ENCODE data around the gene TEX48. TPM values are rescaled to one million over a fixed set of nuclear protein-coding genes. Genes with fewer than 3 reads are reported as not detected.

TEX48 gene
- total and polyA plus RNA-seq, 7 experiments from 2014 or later, result 0.85 TPM; not detected in 6

DNA sequence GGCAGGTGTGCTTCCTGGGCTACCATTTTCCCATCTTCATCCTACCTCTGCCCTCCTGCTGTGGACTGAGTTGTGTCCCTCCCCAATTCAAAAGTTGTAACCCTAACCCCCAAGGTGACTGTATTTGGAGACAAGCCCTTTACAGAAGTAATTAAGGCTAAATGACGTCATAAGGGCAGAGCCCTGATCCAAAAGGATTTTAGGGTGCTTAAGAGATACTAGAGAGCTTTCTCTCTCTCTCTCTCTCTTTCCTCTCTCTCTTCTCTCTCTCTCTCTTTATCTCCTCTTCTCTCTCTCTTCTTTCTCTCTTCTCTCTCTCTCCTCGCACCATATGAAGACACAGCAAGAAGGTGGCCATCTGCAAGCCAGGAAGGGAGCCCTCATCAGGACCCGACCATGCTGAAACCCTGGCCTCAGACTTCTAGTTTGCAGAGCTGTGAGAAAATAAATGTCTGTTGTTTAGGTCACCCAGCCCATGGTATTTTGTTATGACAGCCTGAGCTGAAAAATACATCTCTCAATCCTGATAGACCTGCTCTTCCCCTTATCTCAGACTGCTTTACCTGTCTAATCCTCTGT is 36.0 kb upstream of the TEX48 start:
- no peaks in the 10 kb centered on the region for H3K36me3 ChIP-seq (ENCODE audit: control insufficient read depth in 2 of 3, insufficient read depth in 3 of 3, low read length in 3 of 3)
- POLR2A ChIA-PET, result no interaction called here
- no peaks in the 10 kb centered on the region for H3K27me3 Mint-ChIP-seq
- no peaks in the 10 kb centered on the region for H3K9me3 ChIP-seq (ENCODE audit: control insufficient read depth in 2 of 3, low read length in 3 of 3)
- peaks cover 14 to 34% of the 10 kb centered on the region in 2 donors for H3K4me1 ChIP-seq (ENCODE audit: control insufficient read depth in 2 of 2, insufficient read depth in 2 of 2, low read length in 2 of 2)
- peak overlapping the region in 5 of 9 donors; percentile 1 to 97 (median 81) for H3K27ac Mint-ChIP-seq
- no peak for DNase-seq
- H3K4me1 Mint-ChIP-seq, result peaks cover 10 to 81% (median 20%) of the 10 kb centered on the region in 7 donors
- peaks cover 0 to 23% (median 0%) of the 10 kb centered on the region in 11 donors for H3K9me3 Mint-ChIP-seq
- H3K4me3 ChIP-seq (ENCODE audit: low read length), result no peak overlapping the region
- intact Hi-C loops (cut with micrococcal nuclease), result loop anchor here (1.0 kb wide), 3 partner anchors 8 to 36 kb away; partner anchors contain the start of gene TEX48 (in 1 of the 2)
- H3K27ac ChIP-seq (ENCODE audit: low read depth, low read length), result no peak overlapping the region
- H3K4me3 Mint-ChIP-seq, result peak overlapping the region in 3 of 10 donors; percentile 1 to 75 (median 59)
- no peaks in the 10 kb centered on the region for H3K27me3 ChIP-seq (ENCODE audit: control insufficient read depth in 2 of 2, insufficient read depth in 2 of 2, low read length in 2 of 2)
- ATAC-seq, result no peak
- peaks cover 0 to 65% (median 0%) of the 10 kb centered on the region in 5 donors for H3K36me3 Mint-ChIP-seq
- CTCF ChIA-PET, result no interaction called here

DNA sequence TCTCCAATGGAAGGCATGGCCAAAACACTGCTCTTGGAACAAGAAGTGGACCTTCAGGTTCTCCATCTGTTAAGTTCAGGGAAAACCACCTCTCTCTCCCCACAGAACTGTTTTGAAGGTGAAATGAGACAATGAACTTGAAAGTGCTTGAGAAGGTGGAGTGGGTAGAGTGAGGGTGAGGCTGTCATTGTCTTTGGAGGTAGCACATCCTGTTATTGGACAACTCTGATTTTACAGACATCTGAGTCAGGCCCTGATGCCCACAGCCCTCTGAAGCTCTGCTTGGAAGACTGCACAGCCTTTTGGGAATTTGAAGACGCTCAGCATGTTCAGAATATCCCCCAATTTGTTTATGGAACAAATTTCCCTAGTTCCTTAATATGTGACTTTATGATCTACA is 27.6 kb upstream of the TEX48 start:
- peaks cover 0 to 2% (median 0%) of the 10 kb centered on the region in 5 donors for H3K27me3 Mint-ChIP-seq
- H3K4me3 Mint-ChIP-seq, result peak overlapping the region in 1 of 10 donors; percentile 47
- peaks cover 0 to 65% (median 4%) of the 10 kb centered on the region in 7 donors for H3K4me1 Mint-ChIP-seq
- Histone ChIP-seq H3K4me1 (ENCODE audit: control insufficient read depth in 2 of 2, insufficient read depth in 2 of 2, low read length in 2 of 2) (peaks cover 0 to 4% of the 10 kb centered on the region in 2 donors), H3K9me3 (ENCODE audit: control insufficient read depth in 2 of 3, low read length in 3 of 3) (no peaks in the 10 kb centered on the region), H3K27me3 (ENCODE audit: control insufficient read depth in 2 of 2, insufficient read depth in 2 of 2, low read length in 2 of 2) (no peaks in the 10 kb centered on the region), H3K27ac (ENCODE audit: low read depth, low read length) (no peak overlapping the region), H3K4me3 (ENCODE audit: low read length) (no peak overlapping the region), H3K36me3 (ENCODE audit: control insufficient read depth in 2 of 3, insufficient read depth in 3 of 3, low read length in 3 of 3) (no peaks in the 10 kb centered on the region)
- POLR2A ChIA-PET, result no interaction called here
- no peak for ATAC-seq
- H3K36me3 Mint-ChIP-seq, result peaks cover 0 to 43% (median 0%) of the 10 kb centered on the region in 5 donors
- intact Hi-C loops (cut with micrococcal nuclease), result loop anchor here in 1 of 2 donors (1.0 kb wide), 1 partner anchor 9 kb away; no protein-coding TSS in a partner anchor
- DNase-seq, result no peak
- H3K27ac Mint-ChIP-seq, result peak overlapping the region in 1 of 9 donors; percentile 67
- CTCF ChIA-PET, result no interaction called here
- H3K9me3 Mint-ChIP-seq, result peaks cover 0 to 16% (median 0%) of the 10 kb centered on the region in 11 donors

DNA sequence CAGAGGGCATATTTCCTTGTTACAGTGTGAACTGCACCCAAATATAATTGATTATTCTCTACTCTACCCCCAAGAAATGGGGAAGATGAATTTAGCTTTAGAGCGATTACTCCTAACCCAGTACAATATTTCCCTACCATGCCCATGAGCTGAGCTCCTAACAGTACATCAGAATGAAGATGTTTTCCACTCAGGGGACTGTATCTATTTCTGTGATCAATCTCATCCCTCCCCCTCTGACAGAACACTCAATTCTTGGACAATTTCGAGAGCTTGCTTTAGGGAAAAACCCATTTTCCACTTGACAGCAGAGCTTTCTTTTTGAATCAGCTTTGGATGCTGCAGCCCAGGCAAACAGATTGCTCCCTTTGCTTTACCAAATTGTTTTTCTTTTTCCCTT is 24.7 kb upstream of the TEX48 start:
- intact Hi-C loops (cut with micrococcal nuclease), result loop anchor here in 1 of 2 donors (1.0 kb wide), 1 partner anchor 9 kb away; no protein-coding TSS in a partner anchor
- Mint-ChIP-seq H3K36me3 (peaks cover 0 to 44% (median 0%) of the 10 kb centered on the region in 5 donors), H3K4me1 (peaks cover 0 to 62% (median 4%) of the 10 kb centered on the region in 7 donors), H3K27ac (peak overlapping the region in 1 of 9 donors; percentile 74), H3K27me3 (peaks cover 0 to 2% (median 0%) of the 10 kb centered on the region in 5 donors), H3K9me3 (peaks cover 0 to 13% (median 0%) of the 10 kb centered on the region in 11 donors), H3K4me3 (peak overlapping the region in 1 of 10 donors; percentile 26)
- ChIA-PET CTCF (interaction anchor here (0.8 to 1.2 kb wide), 3 partner anchors 10 to 53 kb away, joined by 3 read pairs; no protein-coding TSS in a partner anchor), POLR2A (interaction anchor here (1.5 kb wide), 1 partner anchor 9 kb away, joined by 4 read pairs; no protein-coding TSS in a partner anchor)
- Histone ChIP-seq H3K4me3 (ENCODE audit: low read length) (no peak overlapping the region), H3K27me3 (ENCODE audit: control insufficient read depth in 2 of 2, insufficient read depth in 2 of 2, low read length in 2 of 2) (no peaks in the 10 kb centered on the region), H3K36me3 (ENCODE audit: control insufficient read depth in 2 of 3, insufficient read depth in 3 of 3, low read length in 3 of 3) (no peaks in the 10 kb centered on the region), H3K27ac (ENCODE audit: low read depth, low read length) (no peak overlapping the region), H3K9me3 (ENCODE audit: control insufficient read depth in 2 of 3, low read length in 3 of 3) (no peaks in the 10 kb centered on the region), H3K4me1 (ENCODE audit: control insufficient read depth in 2 of 2, insufficient read depth in 2 of 2, low read length in 2 of 2) (peaks cover 0 to 4% of the 10 kb centered on the region in 2 donors)
- ATAC-seq, result no peak
- no peak for DNase-seq

DNA sequence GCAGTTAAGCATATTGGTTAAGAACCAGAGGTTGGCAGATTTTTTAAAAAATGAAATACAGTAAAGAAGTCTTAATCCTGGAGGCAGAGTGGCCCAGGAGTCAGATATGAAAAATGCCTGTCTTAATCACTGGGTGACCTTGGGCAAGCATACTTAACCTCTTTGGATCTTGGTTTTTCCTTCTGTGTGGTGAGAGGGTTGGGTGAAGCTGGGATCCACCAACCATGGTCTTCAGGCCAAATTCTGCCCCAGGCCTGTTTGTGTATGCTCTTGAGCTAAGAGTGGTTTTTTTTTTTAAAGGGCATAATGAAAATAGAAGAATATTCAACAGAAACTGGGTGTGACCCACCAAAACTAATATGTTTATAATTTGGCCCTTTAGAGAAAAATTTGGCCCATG is 20.0 kb upstream of the TEX48 start:
- Mint-ChIP-seq H3K27ac (peak overlapping the region in 2 of 9 donors; percentile 4 to 7), H3K4me1 (peaks cover 5 to 52% (median 9%) of the 10 kb centered on the region in 7 donors), H3K36me3 (peaks cover 0 to 45% (median 0%) of the 10 kb centered on the region in 5 donors), H3K27me3 (peaks cover 0 to under 1% (median 0%) of the 10 kb centered on the region in 5 donors), H3K9me3 (peaks cover 0 to 2% (median 0%) of the 10 kb centered on the region in 11 donors), H3K4me3 (no peak overlapping the region)
- intact Hi-C loops (cut with micrococcal nuclease), result no loop called here
- H3K9me3 ChIP-seq (ENCODE audit: control insufficient read depth in 2 of 3, low read length in 3 of 3), result no peaks in the 10 kb centered on the region
- no peak overlapping the region for H3K4me3 ChIP-seq (ENCODE audit: low read length)
- DNase-seq (no peak), ATAC-seq (no peak)
- POLR2A ChIA-PET, result no interaction called here
- CTCF ChIA-PET, result no interaction called here
- peaks cover 0 to 8% of the 10 kb centered on the region in 2 donors for H3K4me1 ChIP-seq (ENCODE audit: control insufficient read depth in 2 of 2, insufficient read depth in 2 of 2, low read length in 2 of 2)
- no peak overlapping the region for H3K27ac ChIP-seq (ENCODE audit: low read depth, low read length)
- no peaks in the 10 kb centered on the region for H3K36me3 ChIP-seq (ENCODE audit: control insufficient read depth in 2 of 3, insufficient read depth in 3 of 3, low read length in 3 of 3)
- H3K27me3 ChIP-seq (ENCODE audit: control insufficient read depth in 2 of 2, insufficient read depth in 2 of 2, low read length in 2 of 2), result no peaks in the 10 kb centered on the region

DNA sequence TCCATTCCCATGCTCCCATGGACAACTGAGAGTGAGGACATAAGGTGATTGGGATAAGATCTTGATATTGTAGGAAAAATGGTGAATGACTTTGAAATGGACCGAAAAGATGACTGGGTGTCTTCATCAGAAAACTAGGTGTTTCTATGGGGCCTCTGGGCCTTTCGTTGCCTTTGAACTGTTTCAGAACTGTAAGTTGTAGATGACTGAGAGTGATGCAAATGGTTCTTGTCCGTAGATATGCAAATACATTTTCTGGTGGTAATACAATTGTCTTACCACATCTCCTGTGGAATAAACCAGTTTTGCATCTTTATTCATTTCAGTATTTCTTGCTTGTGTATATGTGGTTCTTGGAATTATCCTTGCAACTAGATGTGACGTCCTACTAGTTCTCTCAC is 16.0 kb upstream of the TEX48 start:
- no peak for ATAC-seq
- Histone ChIP-seq H3K4me1 (ENCODE audit: control insufficient read depth in 2 of 2, insufficient read depth in 2 of 2, low read length in 2 of 2) (peaks cover 0 to 14% of the 10 kb centered on the region in 2 donors), H3K9me3 (ENCODE audit: control insufficient read depth in 2 of 3, low read length in 3 of 3) (no peaks in the 10 kb centered on the region), H3K27me3 (ENCODE audit: control insufficient read depth in 2 of 2, insufficient read depth in 2 of 2, low read length in 2 of 2) (no peaks in the 10 kb centered on the region), H3K36me3 (ENCODE audit: control insufficient read depth in 2 of 3, insufficient read depth in 3 of 3, low read length in 3 of 3) (no peaks in the 10 kb centered on the region), H3K27ac (ENCODE audit: low read depth, low read length) (no peak overlapping the region), H3K4me3 (ENCODE audit: low read length) (no peak overlapping the region)
- ChIA-PET CTCF (interaction anchor here (1.3 kb wide), 1 partner anchor 12 kb away, joined by 3 read pairs; no protein-coding TSS in a partner anchor), POLR2A (interaction anchor here (1.1 kb wide), 1 partner anchor 9 kb away, joined by 4 read pairs; no protein-coding TSS in a partner anchor)
- no peak for DNase-seq
- intact Hi-C loops (cut with micrococcal nuclease), result loop anchor here in 1 of 2 donors (1.0 kb wide), 5 partner anchors 8 to 210 kb away; partner anchors contain the start of gene TEX48
- H3K27ac Mint-ChIP-seq, result peak overlapping the region in 2 of 9 donors; percentile 66 to 99
- peak overlapping the region in 1 of 10 donors; percentile 69 for H3K4me3 Mint-ChIP-seq
- H3K4me1 Mint-ChIP-seq, result peaks cover 5 to 70% (median 9%) of the 10 kb centered on the region in 7 donors
- peaks cover 0 to 5% (median 0%) of the 10 kb centered on the region in 11 donors for H3K9me3 Mint-ChIP-seq
- H3K36me3 Mint-ChIP-seq, result peaks cover 0 to 44% (median 0%) of the 10 kb centered on the region in 5 donors
- H3K27me3 Mint-ChIP-seq, result no peaks in the 10 kb centered on the region

DNA sequence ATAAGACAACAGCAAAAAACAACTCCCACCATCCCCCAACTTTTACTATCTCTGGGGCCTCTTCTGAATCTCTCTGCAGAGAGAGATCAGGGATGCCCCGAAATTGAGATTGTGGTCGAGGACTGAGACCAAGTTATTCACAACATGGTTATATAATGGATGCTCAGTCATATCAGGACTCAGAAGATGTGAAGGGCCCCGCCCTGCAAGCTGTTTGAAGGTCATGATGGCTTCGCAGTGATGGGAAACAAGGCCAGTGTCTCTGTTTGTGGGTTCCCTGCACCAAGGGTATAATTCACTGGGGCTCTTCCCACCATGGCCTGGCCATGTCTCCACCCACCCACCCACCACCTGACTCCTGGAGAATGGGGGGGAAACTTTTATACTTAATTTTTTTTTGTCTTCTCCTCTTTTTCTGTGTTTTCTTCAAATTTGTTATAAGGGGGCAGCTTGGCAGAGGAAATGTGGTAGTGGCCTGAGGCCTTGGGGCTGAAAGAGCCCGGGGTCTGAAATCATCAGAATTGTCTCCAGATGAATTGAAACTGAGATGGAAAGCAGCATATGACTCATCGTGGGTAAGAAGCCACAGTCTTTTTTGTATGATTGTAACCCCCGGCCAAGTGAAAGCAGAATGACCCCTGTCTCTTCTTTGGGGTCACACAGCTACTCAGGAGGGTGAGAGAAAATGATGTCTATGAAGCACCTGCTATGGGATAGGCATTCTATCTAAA is 15.0 kb upstream of the TEX48 start:
- H3K9me3 ChIP-seq (ENCODE audit: control insufficient read depth in 2 of 3, low read length in 3 of 3), result no peaks in the 10 kb centered on the region
- ATAC-seq, result peak; percentile 37
- CTCF ChIA-PET, result interaction anchor here (0.7 kb wide), 1 partner anchor 10 kb away, joined by 3 read pairs; no protein-coding TSS in a partner anchor
- peak in 1 of 9 donors; percentile 67 for DNase-seq
- intact Hi-C loops (cut with micrococcal nuclease), result loop anchor here in 1 of 2 donors (1.0 kb wide), 5 partner anchors 9 to 211 kb away; partner anchors contain the start of gene TEX48
- H3K27ac Mint-ChIP-seq, result peak overlapping the region in 3 of 9 donors; percentile 27 to 99 (median 66)
- POLR2A ChIA-PET, result interaction anchor here (1.1 kb wide), 1 partner anchor 10 kb away, joined by 4 read pairs; no protein-coding TSS in a partner anchor
- peaks cover 5 to 79% (median 9%) of the 10 kb centered on the region in 7 donors for H3K4me1 Mint-ChIP-seq
- peaks cover 0 to 5% (median 0%) of the 10 kb centered on the region in 11 donors for H3K9me3 Mint-ChIP-seq
- no peaks in the 10 kb centered on the region for H3K27me3 ChIP-seq (ENCODE audit: control insufficient read depth in 2 of 2, insufficient read depth in 2 of 2, low read length in 2 of 2)
- H3K27me3 Mint-ChIP-seq, result no peaks in the 10 kb centered on the region
- H3K36me3 Mint-ChIP-seq, result peaks cover 0 to 43% (median 0%) of the 10 kb centered on the region in 5 donors
- H3K4me3 ChIP-seq (ENCODE audit: low read length), result no peak overlapping the region
- H3K4me1 ChIP-seq (ENCODE audit: control insufficient read depth in 2 of 2, insufficient read depth in 2 of 2, low read length in 2 of 2), result peaks cover 0 to 17% of the 10 kb centered on the region in 2 donors
- H3K36me3 ChIP-seq (ENCODE audit: control insufficient read depth in 2 of 3, insufficient read depth in 3 of 3, low read length in 3 of 3), result no peaks in the 10 kb centered on the region
- peak overlapping the region in 1 of 10 donors; percentile 80 for H3K4me3 Mint-ChIP-seq
- H3K27ac ChIP-seq (ENCODE audit: low read depth, low read length), result no peak overlapping the region

All from naive thymus-derived CD4-positive, alpha-beta T cell (primary cell).